Duodenal mucosa (tissue), 2 donors: ENCODE measurements around the gene MIDN.
A peak's percentile ranks its signal among the peaks of the same experiment; 100 is the strongest.

Source experiments
- H3K27ac ChIP-seq: one replicate; pipeline ENCODE4 v1.7.0; 2013; ENCODE audit warnings: low read depth, low read length
- H3K27me3 ChIP-seq, 2 donors: one replicate each; pipeline ENCODE4 v1.7.0; 2013; ENCODE audit warnings: low read length in 2 of 2, control low read depth in 1 of 2; ENCODE audit not compliant: insufficient read depth in 2 of 2, control insufficient read depth in 1 of 2
- H3K36me3 ChIP-seq, 2 donors: one replicate each; pipeline ENCODE4 v1.7.0; 2013; ENCODE audit warnings: low read length in 2 of 2, control low read depth in 1 of 2; ENCODE audit not compliant: insufficient read depth in 2 of 2, control insufficient read depth in 1 of 2
- H3K4me1 ChIP-seq, 2 donors: one replicate each; pipeline ENCODE4 v1.7.0; 2013; ENCODE audit warnings: low read length in 2 of 2, control low read depth in 1 of 2; ENCODE audit not compliant: insufficient read depth in 2 of 2, control insufficient read depth in 1 of 2
- H3K4me3 ChIP-seq, 2 donors: one replicate each; pipeline ENCODE4 v1.7.0; 2013; ENCODE audit warnings: low read length in 2 of 2, low read depth in 1 of 2
- H3K9ac ChIP-seq, 2 donors: one replicate each; pipeline ENCODE4 v1.7.0; 2013; ENCODE audit warnings: low read length in 2 of 2, low read depth in 1 of 2
- H3K9me3 ChIP-seq, 2 donors: one replicate each; pipeline ENCODE4 v1.7.0; 2013; ENCODE audit warnings: low read length in 2 of 2, control low read depth in 1 of 2; ENCODE audit not compliant: control insufficient read depth in 1 of 2

The MIDN gene

GRCh38 chr19:1277061-1277460 is 28.7 kb downstream of the MIDN start:
- Histone ChIP-seq H3K9me3 (no peaks in the 10 kb centered on the region), H3K27me3 (no peaks in the 10 kb centered on the region), H3K9ac (peak overlapping the region in 1 of 2 donors; percentile 83), H3K36me3 (peaks cover 28 to 43% of the 10 kb centered on the region in 2 donors), H3K4me3 (no peak overlapping the region), H3K27ac (no peak overlapping the region), H3K4me1 (peaks cover 31 to 43% of the 10 kb centered on the region in 2 donors)

GRCh38 chr19:1278074-1278473 is 29.7 kb downstream of the MIDN start:
- Histone ChIP-seq H3K36me3 (peaks cover 19 to 33% of the 10 kb centered on the region in 2 donors), H3K4me3 (no peak overlapping the region), H3K9ac (no peak overlapping the region), H3K27me3 (no peaks in the 10 kb centered on the region), H3K27ac (no peak overlapping the region), H3K9me3 (no peaks in the 10 kb centered on the region), H3K4me1 (peaks cover 24 to 35% of the 10 kb centered on the region in 2 donors)

GRCh38 chr19:1278713-1279660 is 30.6 kb downstream of the MIDN start:
- Histone ChIP-seq H3K4me3 (no peak overlapping the region), H3K9me3 (no peaks in the 10 kb centered on the region), H3K9ac (no peak overlapping the region), H3K27ac (no peak overlapping the region), H3K4me1 (peaks cover 28 to 32% of the 10 kb centered on the region in 2 donors), H3K27me3 (no peaks in the 10 kb centered on the region), H3K36me3 (peaks cover 14 to 24% of the 10 kb centered on the region in 2 donors)

GRCh38 chr19:1279782-1280341 is 31.5 kb downstream of the MIDN start:
- peaks cover 3 to 5% of the 10 kb centered on the region in 2 donors for H3K27me3 ChIP-seq
- peaks cover 8 to 15% of the 10 kb centered on the region in 2 donors for H3K36me3 ChIP-seq
- peaks cover 27 to 30% of the 10 kb centered on the region in 2 donors for H3K4me1 ChIP-seq
- no peak overlapping the region for H3K27ac ChIP-seq
- H3K4me3 ChIP-seq, result no peak overlapping the region
- H3K9ac ChIP-seq, result no peak overlapping the region
- no peaks in the 10 kb centered on the region for H3K9me3 ChIP-seq

GRCh38 chr19:1280636-1281568 is 32.5 kb downstream of the MIDN start:
- Histone ChIP-seq H3K27me3 (peaks cover 3 to 6% of the 10 kb centered on the region in 2 donors), H3K27ac (no peak overlapping the region), H3K4me1 (peaks cover 31% of the 10 kb centered on the region in 2 donors)

GRCh38 chr19:1281569-1282287 is 33.3 kb downstream of the MIDN start:
- Histone ChIP-seq H3K27me3 (peaks cover 3 to 9% of the 10 kb centered on the region in 2 donors), H3K9ac (no peak overlapping the region), H3K27ac (no peak overlapping the region), H3K36me3 (peaks cover 8 to 13% of the 10 kb centered on the region in 2 donors), H3K4me3 (no peak overlapping the region), H3K4me1 (peaks cover 23% of the 10 kb centered on the region in 2 donors), H3K9me3 (no peaks in the 10 kb centered on the region)

More at GRCh38 chr19:1280636-1281568, 32.5 kb downstream of the MIDN start:
- Histone ChIP-seq H3K9me3 (no peaks in the 10 kb centered on the region), H3K4me3 (no peak overlapping the region), H3K36me3 (peaks cover 8 to 13% of the 10 kb centered on the region in 2 donors), H3K9ac (no peak overlapping the region)

GRCh38 chr19:1282588-1283206 is 34.3 kb downstream of the MIDN start:
- peaks cover 3 to 14% of the 10 kb centered on the region in 2 donors for H3K27me3 ChIP-seq
- H3K4me3 ChIP-seq, result peak overlapping the region in 1 of 2 donors; percentile 60
- peak overlapping the region in 1 of 2 donors; percentile 67 for H3K9ac ChIP-seq
- peaks cover 19 to 26% of the 10 kb centered on the region in 2 donors for H3K4me1 ChIP-seq
- H3K27ac ChIP-seq, result peak overlapping the region; percentile 92
- peaks cover 8 to 10% of the 10 kb centered on the region in 2 donors for H3K36me3 ChIP-seq
- H3K9me3 ChIP-seq, result no peaks in the 10 kb centered on the region

- Histone ChIP-seq H3K36me3 (peaks cover 8 to 10% of the 10 kb centered on the region in 2 donors), H3K27me3 (peaks cover 3 to 18% of the 10 kb centered on the region in 2 donors), H3K4me1 (peaks cover 24 to 27% of the 10 kb centered on the region in 2 donors), H3K27ac (peak overlapping the region; percentile 92), H3K4me3 (peak overlapping the region; percentile 28 to 60), H3K9ac (peak overlapping the region; percentile 33 to 67), H3K9me3 (no peaks in the 10 kb centered on the region)
Observed at GRCh38 chr19:1283207-1283916, 35.0 kb downstream of the MIDN start.
